Skeletal muscle cell (primary cell): ENCODE results near the gene EEPD1.
A peak's percentile ranks its signal among the peaks of the same experiment; 100 is the strongest.
"Not testable (repeated sequence)": the region's sequence is repeated elsewhere in the genome, so short reads cannot be mapped to it uniquely, and the experiment has no call there.

ENCODE experiments used
- DNase-seq: peaks from one replicate; pipeline ENCODE4 v3.0.0-alpha.2; 2010; ENCODE audit warnings: low read depth
- H3K4me3 ChIP-seq: 2 replicates; pipeline ENCODE4 v1.5.1; 2011; ENCODE audit warnings: low read depth, mild to moderate bottlenecking, control low read depth, low read length, moderate library complexity

EEPD1 gene

GRCh38 chr7:36152756-36153570 lies at the start of gene EEPD1:
TSS of gene EEPD1 (plus strand) at chr7:36153254. CDS start at chr7:36154325, 1,071 bp downstream.
- H3K4me3 ChIP-seq, result peak within 1 kb of the TSS; percentile 76
- DNase-seq, result peak; percentile 98

GRCh38 chr7:36103837-36104561 lies 49.1 kb upstream of the EEPD1 start:
- no peak overlapping the region for H3K4me3 ChIP-seq
- no peak for DNase-seq

GRCh38 chr7:36106972-36107908 lies 45.8 kb upstream of the EEPD1 start:
- H3K4me3 ChIP-seq, DNase-seq: not testable (repeated sequence)

GRCh38 chr7:36107926-36108631 lies 45.0 kb upstream of the EEPD1 start:
- DNase-seq, result no peak
- no peak overlapping the region for H3K4me3 ChIP-seq

- DNase-seq, result no peak
- H3K4me3 ChIP-seq, result no peak overlapping the region
These were observed 43.9 kb upstream of the EEPD1 start for GRCh38 chr7:36109013-36109627.

- DNase-seq, result no peak
- no peak overlapping the region for H3K4me3 ChIP-seq
These were observed 42.5 kb upstream of the EEPD1 start for GRCh38 chr7:36110584-36110983.

- H3K4me3 ChIP-seq, result no peak overlapping the region
- DNase-seq, result no peak
These were observed 40.1 kb upstream of the EEPD1 start for GRCh38 chr7:36112969-36113368.

- DNase-seq, result no peak
- H3K4me3 ChIP-seq, result no peak overlapping the region
These were observed 38.7 kb upstream of the EEPD1 start for GRCh38 chr7:36114355-36114754.

GRCh38 chr7:36115448-36116321 lies 37.4 kb upstream of the EEPD1 start:
- H3K4me3 ChIP-seq, result no peak overlapping the region
- peak; percentile 98 for DNase-seq

GRCh38 chr7:36116347-36117202 lies 36.5 kb upstream of the EEPD1 start:
- DNase-seq, result no peak
- no peak overlapping the region for H3K4me3 ChIP-seq

GRCh38 chr7:36117203-36117840 lies 35.7 kb upstream of the EEPD1 start:
- no peak overlapping the region for H3K4me3 ChIP-seq
- DNase-seq, result no peak

GRCh38 chr7:36118344-36118743 lies 34.7 kb upstream of the EEPD1 start:
- H3K4me3 ChIP-seq, result no peak overlapping the region
- no peak for DNase-seq

GRCh38 chr7:36119005-36119706 lies 33.9 kb upstream of the EEPD1 start:
- peak; percentile 96 for DNase-seq
- H3K4me3 ChIP-seq, result no peak overlapping the region

- not testable (repeated sequence) for H3K4me3 ChIP-seq, DNase-seq
These were observed 32.9 kb upstream of the EEPD1 start for GRCh38 chr7:36119983-36120646.

GRCh38 chr7:36125630-36126029 lies 27.4 kb upstream of the EEPD1 start:
- not testable (repeated sequence) for H3K4me3 ChIP-seq, DNase-seq
